Transverse colon (tissue), 4 donors: ENCODE data around the gene OR5A2.

ENCODE experiments used
- POLR2A ChIP-seq: fragments of 450-650 bp; IDR thresholded peaks from one replicate; pipeline ENCODE4 v1.6.1; 2016; ENCODE audit warnings: antibody characterized with exemption, mild to moderate bottlenecking, moderate library complexity
- POLR2AphosphoS5 ChIP-seq, 3 donors: sonication (generic); formaldehyde crosslinking; IDR thresholded peaks; one replicate each; pipeline ENCODE4 v1.6.1; 2016; ENCODE audit warnings: antibody characterized with exemption in 3 of 3
- TF ChIP-seq, protein P1 (sequence below), 5 experiments: fragments of 200-600 bp in 3 of 5; fragments of 450-650 bp in 2 of 5; sonication (generic) in 3 of 5; IDR thresholded peaks; 1 replicate in 2 of 5; 2 replicates in 3 of 5; pipeline ENCODE4 v1.5.1; 2016 to 2017; ENCODE audit warnings: antibody characterized with exemption in 5 of 5, inconsistent platforms in 3 of 5, mild to moderate bottlenecking in 2 of 5, moderate library complexity in 1 of 5

DNA sequence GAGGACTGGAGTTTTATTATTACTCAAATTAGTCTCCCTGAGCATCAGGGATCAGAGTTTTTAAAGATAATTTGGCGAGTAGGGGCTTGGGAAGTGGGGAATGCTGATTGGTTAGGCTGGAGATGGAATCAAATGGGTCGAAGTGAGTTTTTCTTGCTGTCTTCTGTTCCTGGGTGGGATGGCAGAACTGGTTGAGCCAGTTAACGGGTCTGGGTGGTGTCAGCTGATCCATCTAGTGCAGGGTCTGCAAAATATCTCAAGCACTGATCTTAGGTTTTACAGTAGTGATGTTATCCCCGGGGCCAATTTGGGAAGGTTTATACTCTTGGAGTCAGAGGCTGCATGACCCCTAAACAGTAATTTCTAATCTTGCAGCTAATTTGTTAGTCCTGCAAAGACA lies 1.1 kb downstream of the OR5A2 start:
- TF ChIP-seq, protein P1, sequence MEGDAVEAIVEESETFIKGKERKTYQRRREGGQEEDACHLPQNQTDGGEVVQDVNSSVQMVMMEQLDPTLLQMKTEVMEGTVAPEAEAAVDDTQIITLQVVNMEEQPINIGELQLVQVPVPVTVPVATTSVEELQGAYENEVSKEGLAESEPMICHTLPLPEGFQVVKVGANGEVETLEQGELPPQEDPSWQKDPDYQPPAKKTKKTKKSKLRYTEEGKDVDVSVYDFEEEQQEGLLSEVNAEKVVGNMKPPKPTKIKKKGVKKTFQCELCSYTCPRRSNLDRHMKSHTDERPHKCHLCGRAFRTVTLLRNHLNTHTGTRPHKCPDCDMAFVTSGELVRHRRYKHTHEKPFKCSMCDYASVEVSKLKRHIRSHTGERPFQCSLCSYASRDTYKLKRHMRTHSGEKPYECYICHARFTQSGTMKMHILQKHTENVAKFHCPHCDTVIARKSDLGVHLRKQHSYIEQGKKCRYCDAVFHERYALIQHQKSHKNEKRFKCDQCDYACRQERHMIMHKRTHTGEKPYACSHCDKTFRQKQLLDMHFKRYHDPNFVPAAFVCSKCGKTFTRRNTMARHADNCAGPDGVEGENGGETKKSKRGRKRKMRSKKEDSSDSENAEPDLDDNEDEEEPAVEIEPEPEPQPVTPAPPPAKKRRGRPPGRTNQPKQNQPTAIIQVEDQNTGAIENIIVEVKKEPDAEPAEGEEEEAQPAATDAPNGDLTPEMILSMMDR (IDR thresholded peaks at IDR 0.05): no peak
- TF ChIP-seq POLR2A (no peak), POLR2AphosphoS5 (IDR thresholded peaks at IDR 0.05) (no peak)
